ENCODE data around the gene NFS1.

GRCh38 chr20:35669681-35670080 lies 29.5 kb downstream of the NFS1 start:
- TF ChIP-seq CTCF (IDR thresholded peaks at IDR 0.05; ENCODE audit: low read depth, low read length, poor library complexity, severe bottlenecking) (no peak), EZH2phosphoT487 (IDR thresholded peaks at IDR 0.05; ENCODE audit: borderline replicate concordance, low read length) (no peak)

Measured in DOHH2 (cell line).